B cell (primary cell): ENCODE data around the gene GANAB.

Experiments
- CTCF ChIP-seq: fragments of 200-600 bp; IDR thresholded peaks from one replicate; pipeline ENCODE4 v1.8.0; 2022; ENCODE audit warnings: antibody characterized with exemption, mild to moderate bottlenecking
- EZH2 ChIP-seq: IDR thresholded peaks from 2 replicates; pipeline ENCODE4 v1.6.1; 2012; ENCODE audit warnings: borderline replicate concordance, low read depth, mild to moderate bottlenecking, moderate library complexity, low read length; ENCODE audit not compliant: insufficient read depth, poor library complexity, severe bottlenecking

- TF ChIP-seq CTCF = no peak
- TF ChIP-seq EZH2 = no peak
Measured at GRCh38 chr11:62622476-62623089, 23.8 kb downstream of the GANAB start.
